GM12878 (cell line): Measurements from ENCODE around the gene COPZ2. TPM values are rescaled to one million over a fixed set of nuclear protein-coding genes. Genes with fewer than 3 reads are reported as not detected.

Source experiments
- ATAC-seq: fragments of 200-7000 bp; cut with Tn5 transposase; 3 replicates; pipeline ENCODE4 v1.9.1; 2020; ENCODE audit warnings: mild to moderate bottlenecking, moderate library complexity
- BruUV-seq: library from RNA; stranded (reverse); fragments of 400-500 nt; replicated peaks from 2 replicates; lab custom pipeline; 2021; lab: Mats Ljungman, UMichigan
- CTCF ChIA-PET: fragments of 300-600 bp; sonication (Branson Sonifier 250); formaldehyde crosslinking; extraction: SDS; loops from one replicate; lab custom pipeline; 2021; ENCODE audit warnings: inconsistent platforms; lab: Yijun Ruan, JAX
- POLR2A ChIA-PET: fragments of 350-600 bp; formaldehyde crosslinking; extraction: SDS; loops from one replicate; lab custom pipeline; 2021; ENCODE audit warnings: inconsistent platforms; lab: Charles Lee
- RAD21 ChIA-PET: fragments of 300-600 bp; sonication (Branson Sonifier 250); formaldehyde crosslinking; loops from one replicate; lab custom pipeline; 2023; ENCODE audit warnings: antibody characterized with exemption; ENCODE audit not compliant: unreplicated experiment; lab: Charles Lee
- SMC1A ChIA-PET: fragments of 300-600 bp; sonication (Branson Sonifier 250); formaldehyde crosslinking; loops from one replicate; lab custom pipeline; 2023; ENCODE audit not compliant: unreplicated experiment, uncharacterized antibody; lab: Charles Lee
- DNase-seq: peaks from one replicate; pipeline ENCODE4 v3.0.0-alpha.2; 2011; ENCODE audit warnings: low read depth, low spot score
- FAIRE-seq: peaks from 3 replicates; lab custom pipeline; 2011; peaks lifted over from hg19 to GRCh38; lab: Jason Lieb, UNC
- H2AFZ ChIP-seq: 2 replicates; pipeline ENCODE4 v1.6.0; 2011; ENCODE audit warnings: low read depth, low read length, control low read depth; ENCODE audit not compliant: control insufficient read depth
- H3K27ac ChIP-seq: 2 replicates; pipeline ENCODE4 v1.5.1; 2011; ENCODE audit warnings: control low read depth; ENCODE audit not compliant: control insufficient read depth, insufficient read depth
- H3K27me3 ChIP-seq, 2 experiments: replicated peaks in 1 of 2; 2 replicates each; pipeline versions ENCODE4 v1.6.0 to v1.6.1; 2011; ENCODE audit warnings: low read length in 1 of 2; ENCODE audit not compliant: control insufficient read depth in 2 of 2, insufficient read depth in 2 of 2
- H3K36me3 ChIP-seq, 2 experiments: 2 replicates each; pipeline ENCODE4 v1.5.1; 2011; ENCODE audit warnings: low read length in 1 of 2; ENCODE audit not compliant: control insufficient read depth in 2 of 2, insufficient read depth in 2 of 2
- H3K4me1 ChIP-seq: 2 replicates; pipeline ENCODE4 v1.6.1; 2011; ENCODE audit warnings: mild to moderate bottlenecking, low read length, moderate library complexity, mixed read lengths; ENCODE audit not compliant: control insufficient read depth, insufficient read depth
- H3K4me2 ChIP-seq: 2 replicates; pipeline ENCODE4 v1.6.0; 2011; ENCODE audit warnings: control low read depth; ENCODE audit not compliant: control insufficient read depth, insufficient read depth
- H3K4me3 ChIP-seq: fragments of 200-600 bp; sonication (generic); 2 replicates; pipeline ENCODE4 v1.5.1; 2016
- H3K79me2 ChIP-seq: 2 replicates; pipeline ENCODE4 v1.6.0; 2011; ENCODE audit warnings: low read length; ENCODE audit not compliant: control insufficient read depth, insufficient read depth
- H3K9ac ChIP-seq: 2 replicates; pipeline ENCODE4 v1.8.0; 2011; ENCODE audit warnings: low read length, control low read depth, mixed read lengths; ENCODE audit not compliant: control insufficient read depth, insufficient read depth
- H3K9me3 ChIP-seq: replicated peaks from 3 replicates; pipeline ENCODE4 v1.5.1; 2011; ENCODE audit warnings: mild to moderate bottlenecking, low read length; ENCODE audit not compliant: control insufficient read depth, insufficient read depth
- H4K20me1 ChIP-seq: 2 replicates; pipeline ENCODE4 v1.6.0; 2011; ENCODE audit not compliant: control insufficient read depth, insufficient read depth
- IKZF2 ChIP-seq, 2 experiments: fragments of 450-650 bp; IDR thresholded peaks; 2 replicates each; pipeline ENCODE4 v1.6.1; 2017; ENCODE audit warnings: mild to moderate bottlenecking in 2 of 2, moderate library complexity in 2 of 2
- MTA2 ChIP-seq: fragments of 450-650 bp; IDR thresholded peaks from 2 replicates; pipeline ENCODE4 v1.6.1; 2016; ENCODE audit warnings: low read depth, mild to moderate bottlenecking, moderate library complexity
- MYC ChIP-seq: IDR thresholded peaks from 2 replicates; pipeline ENCODE4 v1.6.1; 2011; ENCODE audit warnings: mild to moderate bottlenecking, low read length, moderate library complexity, inconsistent platforms; ENCODE audit not compliant: insufficient read depth, insufficient replicate concordance, insufficient read length, severe bottlenecking
- RB1 ChIP-seq: fragments of 450-650 bp; formaldehyde crosslinking; IDR thresholded peaks from 2 replicates; pipeline ENCODE4 v1.6.1; 2017; ENCODE audit warnings: mild to moderate bottlenecking, borderline replicate concordance
- SUPT20H ChIP-seq: IDR thresholded peaks from 2 replicates; pipeline ENCODE4 v1.6.1; 2011; ENCODE audit warnings: low read depth, mild to moderate bottlenecking, low read length, moderate library complexity, borderline replicate concordance; ENCODE audit not compliant: control insufficient read depth
- ZBTB11 ChIP-seq: fragments of 450-650 bp; formaldehyde crosslinking; IDR thresholded peaks from 2 replicates; pipeline ENCODE4 v1.5.0; 2022; ENCODE audit warnings: mild to moderate bottlenecking, missing genetic modification characterization
- WGBS: methylation state at CpG from one replicate; pipeline ENCODE4 v1.1.6; 2016; ENCODE audit warnings: low lambda C conversion rate; ENCODE audit not compliant: insufficient replicate concordance, insufficient coverage; ENCODE audit errors: missing lambda C conversion rate; 5-methylcytosine and 5-hydroxymethylcytosine counted together
- in situ Hi-C: fragments of 300-500 bp; cut with MboI; formaldehyde crosslinking; loops from 9 replicates; pipeline ENCODE4 v1.14.3; 2018; ENCODE audit warnings: mixed read lengths
- intact Hi-C: fragments of 100-400 bp; cut with micrococcal nuclease; formaldehyde crosslinking; loops from one replicate; pipeline ENCODE4 v1.14.2; 2022; ENCODE audit not compliant: unreplicated experiment
- polyA plus RNA-seq, 11 experiments: library from polyadenylated mRNA; depleted of rRNA in 4 of 11; unstranded in 6 of 11; stranded (reverse) in 5 of 11; fragments of >200 nt; fragmentation: Nextera tagmentation in 4 of 11; fragmentation: Illumina TruSeq in 1 of 11; extraction: Ambion mirVana in 4 of 11; extraction: Trizol in 1 of 11; gene quantifications; 1 replicate in 1 of 11; 2 replicates in 10 of 11; pipeline versions ENCODE4 v1.2.1 to v1.2.3, GENCODE V29; 2011 to 2016; ENCODE audit warnings: inconsistent platforms in 2 of 11, missing spikeins in 2 of 11, low read depth in 1 of 11
- total RNA-seq, 4 experiments: library from RNA; depleted of rRNA in 3 of 4; stranded (reverse); fragments of >200 nt in 3 of 4; fragmentation: Illumina TruSeq in 1 of 4; extraction: Trizol in 1 of 4; gene quantifications; 2 replicates each; pipeline versions ENCODE4 v1.2.1 to v1.2.3, GENCODE V29; 2013 to 2021

The COPZ2 gene
- total and polyA plus RNA-seq, 10 of the 15 experiments (the other 5 are each of a cell fraction or from before 2014, with no cell fraction given): 0.20 to 4.3 (median 2.6) TPM

GRCh38 chr17:48066656-48067055 is 29.1 kb upstream of the COPZ2 start:
- H3K4me3 ChIP-seq: no peak overlapping the region
- H4K20me1 ChIP-seq: no peaks in the 10 kb centered on the region
- no peak overlapping the region for H3K27ac ChIP-seq
- no peaks in the 10 kb centered on the region for H3K9me3 ChIP-seq
- intact Hi-C loops (no loop called here), in situ Hi-C loops (loop anchor here (5.0 kb wide), 1 partner anchor 39 kb away; no protein-coding TSS in a partner anchor)
- no peaks in the 10 kb centered on the region for H3K4me1 ChIP-seq
- H2AFZ ChIP-seq: no peak overlapping the region
- peaks cover 6 to 26% of the 10 kb centered on the region in 2 experiments; a peak in 3 of 4 replicates for H3K36me3 ChIP-seq
- no peaks in the 10 kb centered on the region for H3K79me2 ChIP-seq
- DNase-seq (no peak), ATAC-seq (no peak), FAIRE-seq (no peak)
- no peak overlapping the region for H3K4me2 ChIP-seq
- no peak overlapping the region for H3K9ac ChIP-seq
- no peaks in the 10 kb centered on the region for H3K27me3 ChIP-seq
- ChIA-PET RAD21 (interaction anchor here (0.8 kb wide), 1 partner anchor 9 kb away, joined by 3 read pairs; no protein-coding TSS in a partner anchor), CTCF (interaction anchor here (0.8 to 5.7 kb wide), 5 partner anchors 11 to 40 kb away, joined by 3 to 44 read pairs (median 4); no protein-coding TSS in a partner anchor), SMC1A (interaction anchor here (0.7 to 2.8 kb wide), 5 partner anchors 9 to 49 kb away, joined by 3 to 9 read pairs (median 4); no protein-coding TSS in a partner anchor), POLR2A (interaction anchor here (0.6 to 1.4 kb wide), 3 partner anchors 9 to 28 kb away, joined by 3 to 4 read pairs (median 4); no protein-coding TSS in a partner anchor)
- TSS peak; percentile 18 for BruUV-seq
- WGBS: 100% methylated on average over 1 of the region's 1 CpG
- TF ChIP-seq SUPT20H: no peak
- no peak for TF ChIP-seq ZBTB11 (CRISPR knock-in tag)
- no peak for TF ChIP-seq IKZF2 (IDR thresholded peaks at IDR 0.05)
- TF ChIP-seq MYC: no peak
- no peak for TF ChIP-seq RB1
- no peak for TF ChIP-seq MTA2
